22Rv1 (cell line): ENCODE data around the gene NMNAT3.

Source experiments
- H3K27ac ChIP-seq: fragments of 450-650 bp; 2 replicates; pipeline ENCODE4 v1.5.1; 2017
- CTCF ChIP-seq: fragments of 450-650 bp; IDR thresholded peaks from 2 replicates; pipeline ENCODE4 v1.5.1; 2017; ENCODE audit warnings: mild to moderate bottlenecking
- ZFX ChIP-seq: fragments of 450-650 bp; IDR thresholded peaks from 2 replicates; pipeline ENCODE4 v1.6.1; 2017; ENCODE audit warnings: antibody characterized with exemption, borderline replicate concordance

NMNAT3 gene

GRCh38 chr3:139687431-139687830, 9.7 kb upstream of the NMNAT3 start:
- H3K27ac ChIP-seq, result no peak overlapping the region
- no peak for TF ChIP-seq ZFX
- no peak for TF ChIP-seq CTCF

DNA sequence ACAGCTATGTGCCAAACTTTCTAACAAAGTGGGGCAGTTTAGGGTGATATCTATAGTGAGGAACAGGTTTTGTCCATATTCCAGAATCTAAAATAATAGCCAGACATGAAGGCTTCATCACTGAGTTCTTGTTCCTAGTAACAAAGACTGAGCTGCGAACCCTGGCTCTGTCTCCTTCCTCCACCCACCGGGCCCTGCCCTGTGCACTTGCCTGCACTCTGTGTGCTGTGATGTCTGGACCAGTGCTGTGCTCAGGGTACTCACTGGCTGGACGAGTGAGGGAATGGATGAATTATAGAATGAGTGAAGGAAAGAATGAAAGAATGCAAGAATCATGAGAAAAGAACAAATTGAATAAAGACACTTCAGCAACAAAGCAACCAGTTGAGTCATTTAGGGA, 8.9 kb upstream of the NMNAT3 start:
- H3K27ac ChIP-seq, result no peak overlapping the region
- TF ChIP-seq ZFX (no peak), CTCF (no peak)

- no peak overlapping the region for H3K27ac ChIP-seq
- TF ChIP-seq CTCF (no peak), ZFX (no peak)
Measured at GRCh38 chr3:139686206-139686605, 8.4 kb upstream of the NMNAT3 start.

DNA sequence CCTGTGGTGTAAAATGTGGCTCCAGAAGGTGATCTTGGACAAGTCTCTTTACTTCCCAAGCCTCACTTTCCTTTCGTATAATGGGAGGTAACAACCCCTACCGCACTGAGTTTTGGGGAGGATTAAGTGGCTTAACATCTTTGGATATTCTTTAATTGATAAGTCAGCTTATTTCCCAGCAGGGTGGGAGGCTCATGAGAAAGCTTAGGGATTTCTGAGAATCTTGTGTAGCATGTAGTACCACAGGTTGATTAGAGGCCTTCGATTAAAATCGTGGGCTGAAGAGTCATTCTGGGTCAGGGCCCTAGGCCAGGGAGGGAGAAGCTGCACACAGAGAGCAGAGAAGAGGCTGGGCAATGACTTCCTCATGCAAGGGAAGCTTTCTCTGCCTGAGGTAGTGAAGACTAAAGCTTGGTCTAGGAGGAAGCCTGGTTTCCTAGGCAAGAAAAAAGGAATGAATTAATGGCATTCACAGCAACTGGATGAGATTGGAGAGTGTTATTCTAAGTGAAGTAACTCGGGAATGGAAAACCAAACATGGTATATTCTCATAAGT, 1.5 kb upstream of the NMNAT3 start:
- H3K27ac ChIP-seq, result no peak overlapping the region
- TF ChIP-seq CTCF (no peak), ZFX (no peak)

- TF ChIP-seq CTCF (no peak), ZFX (no peak)
- H3K27ac ChIP-seq, result no peak overlapping the region
Measured at GRCh38 chr3:139676632-139677387, 962 bp downstream of the NMNAT3 start.

GRCh38 chr3:139676108-139676507, 1.7 kb downstream of the NMNAT3 start:
- TF ChIP-seq ZFX (no peak), CTCF (no peak)
- no peak overlapping the region for H3K27ac ChIP-seq

DNA sequence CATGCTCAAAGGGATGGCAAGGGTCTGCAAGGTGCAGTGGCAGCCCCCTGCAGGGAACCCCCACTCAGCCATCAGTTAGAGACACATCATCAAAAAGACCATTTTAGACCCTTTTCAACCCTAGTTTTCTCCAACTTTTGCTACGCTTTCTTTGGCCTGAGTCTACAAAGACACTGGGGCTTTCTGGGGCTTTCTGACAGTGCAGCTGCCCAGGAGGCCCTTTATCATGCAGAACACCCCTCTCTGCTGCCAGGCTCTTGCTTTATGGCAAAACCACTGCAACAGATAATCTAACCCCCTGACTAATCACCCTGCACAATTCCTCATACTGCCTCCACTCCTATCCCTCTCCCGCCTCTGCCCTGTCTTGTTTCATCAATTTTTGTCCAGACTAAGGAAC, 2.4 kb downstream of the NMNAT3 start:
- no peak overlapping the region for H3K27ac ChIP-seq
- TF ChIP-seq ZFX, result no peak
- TF ChIP-seq CTCF, result no peak
